CD4-positive, alpha-beta T cell (primary cell): Measurements from ENCODE around the gene GFM1. TPM values are rescaled to one million over a fixed set of nuclear protein-coding genes. Genes with fewer than 3 reads are reported as not detected.

ENCODE experiments used
- ATAC-seq: fragments of 200-7000 bp; cut with Tn5 transposase; one replicate; pipeline ENCODE4 v1.10.0; 2022; ENCODE audit warnings: mild to moderate bottlenecking; ENCODE audit not compliant: poor library complexity
- CTCF ChIA-PET: fragments of 350-600 bp; sonication (Branson Sonifier 250); formaldehyde crosslinking; loops from one replicate; lab custom pipeline; 2021; ENCODE audit warnings: antibody characterized with exemption, inconsistent platforms; lab: Charles Lee
- POLR2A ChIA-PET: fragments of 350-600 bp; sonication (Branson Sonifier 250); formaldehyde crosslinking; loops from one replicate; lab custom pipeline; 2021; ENCODE audit warnings: antibody characterized with exemption, inconsistent platforms; lab: Charles Lee
- DNase-seq, 14 experiments: peaks; one replicate each; pipeline ENCODE4 v3.0.0-alpha.2; 2013 to 2020; ENCODE audit warnings: mixed read lengths in 2 of 14
- H3K27ac ChIP-seq, 2 donors: one replicate each; pipeline versions ENCODE4 v1.5.1 to v1.7.0; 2013; ENCODE audit warnings: low read length in 2 of 2, low read depth in 1 of 2, mild to moderate bottlenecking in 1 of 2
- H3K27me3 ChIP-seq, 2 experiments: 1 replicate in 1 of 2; 2 replicates in 1 of 2; pipeline versions ENCODE4 v1.6.1 to v1.7.0; 2013; ENCODE audit warnings: low read length in 2 of 2, control low read depth in 1 of 2, mild to moderate bottlenecking in 1 of 2, moderate library complexity in 1 of 2; ENCODE audit not compliant: insufficient read depth in 2 of 2, control insufficient read depth in 1 of 2
- H3K36me3 ChIP-seq: one replicate; pipeline ENCODE4 v1.6.1; 2013; ENCODE audit warnings: low read length, control low read depth; ENCODE audit not compliant: insufficient read depth
- H3K4me1 ChIP-seq: one replicate; pipeline ENCODE4 v1.6.1; 2013; ENCODE audit warnings: low read length, control low read depth; ENCODE audit not compliant: insufficient read depth
- H3K4me3 ChIP-seq: one replicate; pipeline ENCODE4 v1.5.1; 2013; ENCODE audit warnings: mild to moderate bottlenecking, low read length, moderate library complexity
- H3K9me3 ChIP-seq, 2 experiments: 1 replicate in 1 of 2; 2 replicates in 1 of 2; pipeline versions ENCODE4 v1.6.1 to v1.7.0; 2013; ENCODE audit warnings: low read length in 2 of 2, mild to moderate bottlenecking in 2 of 2, control low read depth in 1 of 2, moderate library complexity in 1 of 2; ENCODE audit not compliant: control insufficient read depth in 1 of 2, insufficient read depth in 1 of 2
- H3K27ac Mint-ChIP-seq: one replicate; pipeline ENCODE4 v1.8.0; 2020; ENCODE audit warnings: mixed read lengths
- H3K27me3 Mint-ChIP-seq: one replicate; pipeline ENCODE4 v1.8.0; 2021; ENCODE audit warnings: mixed read lengths
- H3K36me3 Mint-ChIP-seq: one replicate; pipeline ENCODE4 v1.8.0; 2021; ENCODE audit warnings: low read depth, mixed read lengths
- H3K4me1 Mint-ChIP-seq: one replicate; pipeline ENCODE4 v1.8.0; 2021; ENCODE audit warnings: low read depth, mixed read lengths
- H3K4me3 Mint-ChIP-seq: one replicate; pipeline ENCODE4 v1.8.0; 2020; ENCODE audit warnings: mild to moderate bottlenecking, mixed read lengths
- H3K9me3 Mint-ChIP-seq: one replicate; pipeline ENCODE4 v1.8.0; 2020; ENCODE audit warnings: mixed read lengths
- intact Hi-C, 2 experiments: fragments of 100-400 bp; cut with DNase I in 1 of 2; cut with micrococcal nuclease in 1 of 2; formaldehyde crosslinking; loops; one replicate each; pipeline versions ENCODE4 v1.15.1 to v1.9.0; 2023 to 2025; cut with DNase I, micrococcal nuclease
- total RNA-seq, 174 experiments: library from RNA in 2 of 174; stranded (reverse) in 2 of 174; gene quantifications; one replicate each; pipeline ENCODE4 v1.2.3 and lab custom pipeline; 2021 to 2026
- TF ChIP-seq, protein P1 (sequence below): fragments of 200-600 bp; IDR thresholded peaks from one replicate; pipeline ENCODE4 v1.8.0; 2022; ENCODE audit warnings: antibody characterized with exemption, mild to moderate bottlenecking

Gene GFM1
- total RNA-seq, 2 experiments from 2014 or later: 27.5 to 29.4 TPM

GRCh38 chr3:158722108-158722507 lies 77.8 kb downstream of the GFM1 start:
- no peak overlapping the region for H3K27ac ChIP-seq
- H3K36me3 Mint-ChIP-seq: peaks cover 3% of the 10 kb centered on the region
- CTCF ChIA-PET: no interaction called here
- H3K9me3 ChIP-seq: no peaks in the 10 kb centered on the region
- DNase-seq: peak in 1 of 14 experiments; percentile 20
- H3K4me1 ChIP-seq: peaks cover 24% of the 10 kb centered on the region
- H3K4me1 Mint-ChIP-seq: peaks cover 52% of the 10 kb centered on the region
- H3K27ac Mint-ChIP-seq: peak overlapping the region; percentile 89
- peak; percentile 65 for ATAC-seq
- intact Hi-C loops: no loop called here
- POLR2A ChIA-PET: interaction anchor here (0.7 to 3.0 kb wide), 3 partner anchors 78 to 132 kb away, joined by 3 to 20 read pairs (median 3); partner anchors contain the start of gene MFSD1
- H3K9me3 Mint-ChIP-seq: no peaks in the 10 kb centered on the region
- no peak overlapping the region for H3K4me3 Mint-ChIP-seq
- TF ChIP-seq, protein P1, sequence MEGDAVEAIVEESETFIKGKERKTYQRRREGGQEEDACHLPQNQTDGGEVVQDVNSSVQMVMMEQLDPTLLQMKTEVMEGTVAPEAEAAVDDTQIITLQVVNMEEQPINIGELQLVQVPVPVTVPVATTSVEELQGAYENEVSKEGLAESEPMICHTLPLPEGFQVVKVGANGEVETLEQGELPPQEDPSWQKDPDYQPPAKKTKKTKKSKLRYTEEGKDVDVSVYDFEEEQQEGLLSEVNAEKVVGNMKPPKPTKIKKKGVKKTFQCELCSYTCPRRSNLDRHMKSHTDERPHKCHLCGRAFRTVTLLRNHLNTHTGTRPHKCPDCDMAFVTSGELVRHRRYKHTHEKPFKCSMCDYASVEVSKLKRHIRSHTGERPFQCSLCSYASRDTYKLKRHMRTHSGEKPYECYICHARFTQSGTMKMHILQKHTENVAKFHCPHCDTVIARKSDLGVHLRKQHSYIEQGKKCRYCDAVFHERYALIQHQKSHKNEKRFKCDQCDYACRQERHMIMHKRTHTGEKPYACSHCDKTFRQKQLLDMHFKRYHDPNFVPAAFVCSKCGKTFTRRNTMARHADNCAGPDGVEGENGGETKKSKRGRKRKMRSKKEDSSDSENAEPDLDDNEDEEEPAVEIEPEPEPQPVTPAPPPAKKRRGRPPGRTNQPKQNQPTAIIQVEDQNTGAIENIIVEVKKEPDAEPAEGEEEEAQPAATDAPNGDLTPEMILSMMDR: no peak
- H3K36me3 ChIP-seq: no peaks in the 10 kb centered on the region
- H3K27me3 ChIP-seq: no peaks in the 10 kb centered on the region
- H3K4me3 ChIP-seq: no peak overlapping the region
- H3K27me3 Mint-ChIP-seq: no peaks in the 10 kb centered on the region

DNA sequence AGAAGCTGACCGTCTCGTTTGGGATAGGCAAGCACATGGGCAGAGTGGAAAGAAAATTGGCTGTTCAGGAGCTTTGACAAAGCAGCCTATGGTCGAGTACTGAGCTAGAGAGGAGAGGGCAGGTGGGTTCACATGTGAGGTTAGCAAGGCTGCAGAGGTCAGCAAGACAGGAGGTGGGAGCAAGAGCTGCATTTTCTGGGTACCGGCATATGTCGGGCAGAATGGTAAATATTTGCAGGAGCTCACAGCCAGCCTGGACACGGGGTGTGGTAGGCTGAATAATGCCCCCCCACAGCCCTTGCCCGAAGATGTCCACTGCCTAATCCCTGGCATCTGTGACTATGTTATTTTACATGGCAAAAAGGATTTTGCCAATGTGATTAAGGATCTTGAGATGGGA lies 79.7 kb downstream of the GFM1 start:
- Mint-ChIP-seq H3K4me3 (no peak overlapping the region), H3K9me3 (no peaks in the 10 kb centered on the region), H3K4me1 (peaks cover 68% of the 10 kb centered on the region), H3K36me3 (no peaks in the 10 kb centered on the region), H3K27ac (peak overlapping the region; percentile 89), H3K27me3 (peaks cover 7% of the 10 kb centered on the region)
- peak overlapping the region in 1 of 2 donors; percentile 25 for H3K27ac ChIP-seq
- H3K4me1 ChIP-seq: peaks cover 35% of the 10 kb centered on the region
- POLR2A ChIA-PET: interaction anchor here (1.0 to 3.0 kb wide), 5 partner anchors 52 to 1563 kb away, joined by 3 to 20 read pairs (median 4); partner anchors contain the start of genes GFM1, LXN and MFSD1
- H3K36me3 ChIP-seq: no peaks in the 10 kb centered on the region
- ATAC-seq: no peak
- intact Hi-C loops: no loop called here
- no peak for DNase-seq
- CTCF ChIA-PET: interaction anchor here (1.2 to 1.5 kb wide), 2 partner anchors 67 to 71 kb away, joined by 3 to 4 read pairs; no protein-coding TSS in a partner anchor
- H3K9me3 ChIP-seq: no peaks in the 10 kb centered on the region
- no peaks in the 10 kb centered on the region for H3K27me3 ChIP-seq
- H3K4me3 ChIP-seq: no peak overlapping the region
- TF ChIP-seq, protein P1: no peak

DNA sequence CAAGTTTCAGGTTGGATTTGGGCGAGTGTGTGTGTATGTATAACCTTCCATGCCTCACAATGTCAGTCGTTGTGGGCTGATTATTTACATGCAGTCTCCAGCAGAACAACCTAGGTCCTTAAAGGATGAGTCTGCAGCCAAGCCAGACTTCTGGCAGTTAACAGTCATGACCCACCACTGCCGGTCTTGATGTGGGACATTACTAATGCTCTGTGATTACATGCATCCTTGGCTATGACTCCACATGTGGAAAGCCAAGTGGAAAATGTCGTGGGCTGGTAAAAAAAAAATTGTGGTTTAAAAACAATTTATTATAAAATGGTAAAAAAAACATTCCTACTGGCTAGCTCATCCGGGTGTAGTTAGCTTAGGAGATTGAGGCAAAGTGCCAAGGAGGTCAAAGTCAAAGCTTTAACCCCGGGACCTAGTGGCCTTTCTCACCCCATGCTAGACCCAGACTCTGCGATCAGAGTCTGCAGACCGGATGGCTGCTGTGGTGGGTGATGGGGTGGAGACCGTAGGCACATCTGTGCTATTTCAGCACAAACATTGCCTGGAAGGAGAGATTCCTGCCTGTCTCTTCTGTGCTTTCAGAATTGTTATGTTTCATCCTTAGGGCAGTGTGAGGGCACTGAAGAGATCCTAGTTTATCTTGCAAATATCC lies 81.2 kb downstream of the GFM1 start:
- H3K27ac Mint-ChIP-seq: peak overlapping the region; percentile 89
- H3K27me3 ChIP-seq: no peaks in the 10 kb centered on the region
- no peaks in the 10 kb centered on the region for H3K9me3 Mint-ChIP-seq
- H3K27ac ChIP-seq: no peak overlapping the region
- H3K4me1 ChIP-seq: peaks cover 35% of the 10 kb centered on the region
- peaks cover 65% of the 10 kb centered on the region for H3K4me1 Mint-ChIP-seq
- POLR2A ChIA-PET: interaction anchor here (3.0 kb wide), 1 partner anchor 76 kb away, joined by 14 read pairs; the partner anchor contains the start of gene MFSD1
- TF ChIP-seq, protein P1: no peak
- no peaks in the 10 kb centered on the region for H3K36me3 Mint-ChIP-seq
- H3K4me3 Mint-ChIP-seq: no peak overlapping the region
- intact Hi-C loops: loop anchor here (1.0 to 2.0 kb wide), 2 partner anchors 65 to 535 kb away; no protein-coding TSS in a partner anchor
- H3K4me3 ChIP-seq: no peak overlapping the region
- H3K36me3 ChIP-seq: no peaks in the 10 kb centered on the region
- no peaks in the 10 kb centered on the region for H3K9me3 ChIP-seq
- DNase-seq (no peak), ATAC-seq (no peak)
- H3K27me3 Mint-ChIP-seq: peaks cover 8% of the 10 kb centered on the region
- CTCF ChIA-PET: no interaction called here
